Spleen (tissue), 7 donors: ENCODE results near the gene SETD1A.

Experiments
- CTCF ChIP-seq, 11 experiments: fragments of 200-600 bp in 7 of 11; fragments of 450-650 bp in 4 of 11; sonication (generic) in 4 of 11; IDR thresholded peaks in 8 of 11; conservative IDR thresholded peaks in 3 of 11; 1 replicate in 7 of 11; 2 replicates in 4 of 11; pipeline versions ENCODE4 v1.4.0 to v1.8.0; 2016 to 2021; ENCODE audit warnings: antibody characterized with exemption in 11 of 11, inconsistent platforms in 4 of 11, mild to moderate bottlenecking in 1 of 11
- POLR2A ChIP-seq, 3 donors: fragments of 450-650 bp; IDR thresholded peaks; one replicate each; pipeline ENCODE4 v1.5.1; 2017; ENCODE audit warnings: antibody characterized with exemption in 3 of 3, mild to moderate bottlenecking in 1 of 3
- donor health status: DM: no; HTN: no; CAD: no; lungs with moderate emphysema.
- donor health status: DM: no; HTN: no; CAD: no.
- donor health status: DM: no; HTN: no; CAD: no.

GRCh38 chr16:31006589-31006988, 49.0 kb downstream of the SETD1A start:
- TF ChIP-seq CTCF (IDR thresholded peaks at IDR 0.05 in 8 of 11, conservative IDR thresholded peaks at IDR 0.05 in 3 of 11) (no peak), POLR2A (IDR thresholded peaks at IDR 0.05) (no peak)
